GM18517 (cell line): ENCODE measurements around the gene RBM39.
"Not testable (repeated sequence)": the region's sequence is repeated elsewhere in the genome, so short reads cannot be mapped to it uniquely, and the experiment has no call there.

ENCODE experiments used
- ATAC-seq: cut with Tn5 transposase; IDR thresholded peaks from one replicate; pipeline ENCODE4 v1.9.1; 2021; ENCODE audit warnings: mild to moderate bottlenecking, moderate library complexity; ENCODE audit not compliant: unreplicated experiment

Gene RBM39

GRCh38 chr20:35757098-35757705 lies 15.1 kb upstream of the RBM39 start:
- no peak for ATAC-seq

- no peak for ATAC-seq
Observed at GRCh38 chr20:35756404-35756803, 14.3 kb upstream of the RBM39 start.

- ATAC-seq: no peak
Observed at GRCh38 chr20:35750611-35751010, 8.6 kb upstream of the RBM39 start.

- ATAC-seq: not testable (repeated sequence)
Observed at GRCh38 chr20:35744492-35744841, 2.4 kb upstream of the RBM39 start.

GRCh38 chr20:35743693-35744491 lies 1.8 kb upstream of the RBM39 start:
- no peak for ATAC-seq

- ATAC-seq: no peak
Observed at GRCh38 chr20:35742741-35743523, 872 bp upstream of the RBM39 start.

- ATAC-seq: no peak
Observed at GRCh38 chr20:35739294-35740163, 2.5 kb downstream of the RBM39 start.

GRCh38 chr20:35738410-35739179 lies 3.5 kb downstream of the RBM39 start:
- ATAC-seq: no peak

GRCh38 chr20:35737865-35738333 lies 4.2 kb downstream of the RBM39 start:
- ATAC-seq: no peak

GRCh38 chr20:35735826-35736470 lies 6.1 kb downstream of the RBM39 start:
- ATAC-seq: no peak

- ATAC-seq: no peak
Observed at GRCh38 chr20:35734777-35735649, 7.0 kb downstream of the RBM39 start.

- ATAC-seq: no peak
Observed at GRCh38 chr20:35734374-35734773, 7.7 kb downstream of the RBM39 start.

GRCh38 chr20:35732644-35732982 lies 9.4 kb downstream of the RBM39 start:
- no peak for ATAC-seq

GRCh38 chr20:35731862-35732643 lies 10.0 kb downstream of the RBM39 start:
- no peak for ATAC-seq

GRCh38 chr20:35731469-35731788 lies 10.6 kb downstream of the RBM39 start:
- ATAC-seq: no peak

- no peak for ATAC-seq
Observed at GRCh38 chr20:35730583-35731468, 11.2 kb downstream of the RBM39 start.
